Measurements from ENCODE around the gene GABRD. TPM values are rescaled to one million over a fixed set of nuclear protein-coding genes. Genes with fewer than 3 reads are reported as not detected.

Gene GABRD
- total RNA-seq, 1 donor from 2014 or later = 2.5 TPM

GRCh38 chr1:2031546-2032540, 12.7 kb downstream of the GABRD start:
- no peak for TF ChIP-seq CTCF (IDR thresholded peaks at IDR 0.05; ENCODE audit: partially characterized antibody, unreplicated experiment)
- Mint-ChIP-seq H3K36me3 (ENCODE audit: unreplicated experiment) (no peaks in the 10 kb centered on the region), H3K4me1 (ENCODE audit: low read depth, unreplicated experiment) (no peaks in the 10 kb centered on the region), H3K4me3 (ENCODE audit: unreplicated experiment) (no peak overlapping the region), H3K27me3 (ENCODE audit: unreplicated experiment) (peaks cover 5% of the 10 kb centered on the region), H3K27ac (ENCODE audit: unreplicated experiment) (no peak overlapping the region), H3K9me3 (ENCODE audit: unreplicated experiment) (peaks cover 3% of the 10 kb centered on the region)
- DNase-seq = no peak

DNA sequence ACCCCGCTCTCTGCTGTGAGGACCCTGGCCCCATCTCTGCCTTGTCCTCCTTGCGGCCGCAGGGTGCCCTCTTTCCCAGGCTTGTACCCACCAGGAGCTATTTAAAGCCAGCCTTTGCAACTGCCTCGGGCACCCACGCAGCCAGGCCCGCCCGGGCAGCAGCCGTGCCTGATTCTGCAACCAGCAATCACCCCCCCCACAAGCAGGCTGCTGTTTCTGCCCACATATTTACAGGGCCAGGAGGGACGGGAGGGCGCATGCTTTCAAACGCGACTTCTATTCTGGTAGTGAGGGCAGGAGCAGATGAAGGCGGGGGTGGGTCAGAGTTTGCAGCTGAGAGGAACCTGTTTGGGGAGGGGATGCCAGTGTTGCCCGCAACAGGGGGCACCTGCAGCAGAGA, 13.6 kb downstream of the GABRD start:
- Mint-ChIP-seq H3K27ac (ENCODE audit: unreplicated experiment) (no peak overlapping the region), H3K4me3 (ENCODE audit: unreplicated experiment) (no peak overlapping the region), H3K4me1 (ENCODE audit: low read depth, unreplicated experiment) (no peaks in the 10 kb centered on the region), H3K36me3 (ENCODE audit: unreplicated experiment) (no peaks in the 10 kb centered on the region), H3K9me3 (ENCODE audit: unreplicated experiment) (peaks cover 3% of the 10 kb centered on the region), H3K27me3 (ENCODE audit: unreplicated experiment) (peaks cover 3% of the 10 kb centered on the region)
- DNase-seq = no peak
- TF ChIP-seq CTCF (IDR thresholded peaks at IDR 0.05; ENCODE audit: partially characterized antibody, unreplicated experiment) = no peak

- Mint-ChIP-seq H3K27me3 (ENCODE audit: unreplicated experiment) (peaks cover 3% of the 10 kb centered on the region), H3K27ac (ENCODE audit: unreplicated experiment) (no peak overlapping the region), H3K4me1 (ENCODE audit: low read depth, unreplicated experiment) (no peaks in the 10 kb centered on the region), H3K4me3 (ENCODE audit: unreplicated experiment) (no peak overlapping the region), H3K36me3 (ENCODE audit: unreplicated experiment) (no peaks in the 10 kb centered on the region), H3K9me3 (ENCODE audit: unreplicated experiment) (peaks cover 3% of the 10 kb centered on the region)
- no peak for DNase-seq
- TF ChIP-seq CTCF (IDR thresholded peaks at IDR 0.05; ENCODE audit: partially characterized antibody, unreplicated experiment) = no peak
Observed at GRCh38 chr1:2033165-2033564, 14.0 kb downstream of the GABRD start.

GRCh38 chr1:2036287-2036686, 17.1 kb downstream of the GABRD start:
- DNase-seq = no peak
- Mint-ChIP-seq H3K27me3 (ENCODE audit: unreplicated experiment) (peaks cover 1% of the 10 kb centered on the region), H3K27ac (ENCODE audit: unreplicated experiment) (no peak overlapping the region), H3K36me3 (ENCODE audit: unreplicated experiment) (no peaks in the 10 kb centered on the region), H3K4me3 (ENCODE audit: unreplicated experiment) (no peak overlapping the region), H3K4me1 (ENCODE audit: low read depth, unreplicated experiment) (no peaks in the 10 kb centered on the region), H3K9me3 (ENCODE audit: unreplicated experiment) (peaks cover 3% of the 10 kb centered on the region)
- no peak for TF ChIP-seq CTCF (IDR thresholded peaks at IDR 0.05; ENCODE audit: partially characterized antibody, unreplicated experiment)

Data from glutamatergic neuron (in vitro differentiated cells).